ENCODE results near the gene CDH2.

DNA sequence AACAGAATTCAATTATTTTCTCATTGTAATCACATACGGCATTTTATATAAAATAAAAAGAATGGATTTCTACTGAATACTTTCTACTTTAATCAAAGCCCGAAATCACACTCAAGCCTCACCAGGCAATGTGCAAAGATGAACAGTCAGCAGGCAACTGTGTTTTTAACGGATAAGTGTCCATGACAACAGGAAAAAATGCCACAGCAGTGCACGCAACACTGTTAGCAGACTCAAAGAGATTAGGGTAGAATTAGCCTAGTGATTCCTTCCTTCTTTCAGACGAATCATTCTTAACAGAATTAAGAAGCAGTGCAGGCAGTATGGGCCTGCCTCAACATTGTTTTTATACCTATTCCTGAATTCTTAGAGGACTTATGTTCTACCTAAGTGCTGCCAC, 135.6 kb downstream of the CDH2 start:
- no peak for TF ChIP-seq POLR2A (IDR thresholded peaks at IDR 0.05)
- no peak for TF ChIP-seq CTCF (IDR thresholded peaks at IDR 0.05)

Data from gastroesophageal sphincter (tissue), 3 donors.